Keratinocyte (primary cell): Measurements from ENCODE around the gene EFCAB6.

Experiments used
- CTCF ChIP-seq, 3 experiments: IDR thresholded peaks in 1 of 3; conservative IDR thresholded peaks in 1 of 3; optimal IDR thresholded peaks in 1 of 3; 2 replicates in 2 of 3; 3 replicates in 1 of 3; pipeline versions ENCODE3 to v1.5.1; 2011; ENCODE audit warnings: low read length in 3 of 3, mild to moderate bottlenecking in 3 of 3, moderate library complexity in 2 of 3, control low read depth in 1 of 3, inconsistent platforms in 1 of 3; ENCODE audit not compliant: insufficient read depth in 2 of 3; ENCODE audit errors: extremely low read depth in 1 of 3
- EZH2 ChIP-seq: IDR thresholded peaks from one replicate; pipeline ENCODE4 v1.6.1; 2012; ENCODE audit warnings: inconsistent platforms, mild to moderate bottlenecking, low read length, moderate library complexity

- no peak for TF ChIP-seq CTCF (optimal IDR thresholded peaks at IDR 0.05 in 1 of 3, IDR thresholded peaks at IDR 0.05 in 1 of 3, conservative IDR thresholded peaks at IDR 0.05 in 1 of 3; ENCODE audit: extremely low read depth in 1 of 3, insufficient read depth in 2 of 3, low read length in 3 of 3)
- no peak for TF ChIP-seq EZH2
These were observed 168.7 kb downstream of the EFCAB6 start for GRCh38 chr22:43643387-43643786.
